HG02884 (cell line): ENCODE measurements around the gene MEGF11.

ENCODE experiments used
- ATAC-seq: cut with Tn5 transposase; IDR thresholded peaks from one replicate; pipeline ENCODE4 v1.9.1; 2021; ENCODE audit warnings: mild to moderate bottlenecking, moderate library complexity; ENCODE audit not compliant: unreplicated experiment

Gene MEGF11

GRCh38 chr15:65926459-65926858 lies 327.1 kb downstream of the MEGF11 start:
- no peak for ATAC-seq

GRCh38 chr15:65925338-65925737 lies 328.2 kb downstream of the MEGF11 start:
- no peak for ATAC-seq

GRCh38 chr15:65924004-65924403 lies 329.5 kb downstream of the MEGF11 start:
- no peak for ATAC-seq

GRCh38 chr15:65923264-65923663 lies 330.3 kb downstream of the MEGF11 start:
- ATAC-seq = no peak

- ATAC-seq = no peak
Measured at GRCh38 chr15:65922621-65923020, 330.9 kb downstream of the MEGF11 start.

GRCh38 chr15:65921780-65922179 lies 331.8 kb downstream of the MEGF11 start:
- no peak for ATAC-seq

- no peak for ATAC-seq
Measured at GRCh38 chr15:65920825-65921309, 332.7 kb downstream of the MEGF11 start.

- ATAC-seq = no peak
Measured at GRCh38 chr15:65920121-65920520, 333.4 kb downstream of the MEGF11 start.

- no peak for ATAC-seq
Measured at GRCh38 chr15:65919353-65919752, 334.2 kb downstream of the MEGF11 start.

- ATAC-seq = no peak
Measured at GRCh38 chr15:65918945-65919344, 334.6 kb downstream of the MEGF11 start.

GRCh38 chr15:65918357-65918920 lies 335.1 kb downstream of the MEGF11 start:
- no peak for ATAC-seq

- ATAC-seq = no peak
Measured at GRCh38 chr15:65917936-65918335, 335.6 kb downstream of the MEGF11 start.

- no peak for ATAC-seq
Measured at GRCh38 chr15:65917407-65917756, 336.2 kb downstream of the MEGF11 start.

- ATAC-seq = peak; percentile 59
Measured at GRCh38 chr15:65916664-65917406, 336.7 kb downstream of the MEGF11 start.

- no peak for ATAC-seq
Measured at GRCh38 chr15:65916041-65916663, 337.4 kb downstream of the MEGF11 start.

GRCh38 chr15:65914981-65915925 lies 338.3 kb downstream of the MEGF11 start:
- ATAC-seq = no peak

GRCh38 chr15:65914386-65914785 lies 339.2 kb downstream of the MEGF11 start:
- ATAC-seq = no peak

- no peak for ATAC-seq
Measured at GRCh38 chr15:65913631-65914199, 339.8 kb downstream of the MEGF11 start.

GRCh38 chr15:65912235-65912634 lies 341.3 kb downstream of the MEGF11 start:
- no peak for ATAC-seq

GRCh38 chr15:65910341-65910740 lies 343.2 kb downstream of the MEGF11 start:
- ATAC-seq = no peak

GRCh38 chr15:65909831-65910230 lies 343.7 kb downstream of the MEGF11 start:
- no peak for ATAC-seq
